H1 (cell line): ENCODE data around the gene APOC4.

Experiments
- BACH1 ChIP-seq: IDR thresholded peaks from 2 replicates; pipeline ENCODE4 v1.6.1; 2012; ENCODE audit warnings: low read length, improper control_type of control experiment
- CBX8 ChIP-seq: fragments of 300-800, 300-1000 bp; sonication (generic); IDR thresholded peaks from 2 replicates; pipeline ENCODE4 v1.7.1; 2016; ENCODE audit warnings: low read depth, low read length, borderline replicate concordance
- CEBPB ChIP-seq: IDR thresholded peaks from 2 replicates; pipeline ENCODE4 v1.6.1; 2012; ENCODE audit warnings: low read depth, low read length
- CHD1 ChIP-seq: IDR thresholded peaks from 2 replicates; pipeline ENCODE4 v1.6.1; 2012; ENCODE audit warnings: low read depth, low read length, improper control_type of control experiment
- CTCF ChIP-seq, 3 experiments: IDR thresholded peaks; 1 replicate in 2 of 3; 2 replicates in 1 of 3; pipeline versions ENCODE4 v1.5.1 to v1.6.1; 2011; ENCODE audit warnings: low read length in 3 of 3, mild to moderate bottlenecking in 3 of 3, inconsistent platforms in 2 of 3, low read depth in 1 of 3, moderate library complexity in 1 of 3; ENCODE audit not compliant: insufficient read depth in 1 of 3; ENCODE audit errors: control extremely low read depth in 1 of 3
- SIRT6 ChIP-seq: IDR thresholded peaks from one replicate; pipeline ENCODE4 v1.7.1; 2012; ENCODE audit warnings: low read length, inconsistent platforms
- SP1 ChIP-seq: IDR thresholded peaks from 2 replicates; pipeline ENCODE4 v1.6.1; 2011; ENCODE audit warnings: low read depth, low read length
- SP2 ChIP-seq: IDR thresholded peaks from 2 replicates; pipeline ENCODE4 v1.6.1; 2012; ENCODE audit warnings: mild to moderate bottlenecking, low read length, inconsistent platforms

GRCh38 chr19:44893332-44894051, 48.5 kb upstream of the APOC4 start:
- TF ChIP-seq SP2 (no peak), CHD1 (no peak), BACH1 (no peak), CBX8 (no peak), SIRT6 (no peak), SP1 (no peak), CTCF (IDR thresholded peaks at IDR 0.05; ENCODE audit: control extremely low read depth in 1 of 3, insufficient read depth in 1 of 3, low read depth in 1 of 3, low read length in 3 of 3) (no peak), CEBPB (no peak)
